LNCAP (cell line): Measurements from ENCODE around the gene SIN3A.

Experiments
- CTCF ChIP-seq: fragments of 450-650 bp; IDR thresholded peaks from 2 replicates; pipeline ENCODE4 v1.5.1; 2017; ENCODE audit warnings: mild to moderate bottlenecking

SIN3A gene

GRCh38 chr15:75451674-75452363, at the start of gene SIN3A:
SIN3A (minus strand) TSS chr15:75451690; CDS start chr15:75430375, 21,315 bp downstream.
- no peak for TF ChIP-seq CTCF

GRCh38 chr15:75493732-75494131, 42.2 kb upstream of the SIN3A start:
- TF ChIP-seq CTCF = no peak

GRCh38 chr15:75483961-75484360, 32.5 kb upstream of the SIN3A start:
- TF ChIP-seq CTCF = no peak

GRCh38 chr15:75483106-75483505, 31.6 kb upstream of the SIN3A start:
- TF ChIP-seq CTCF = no peak

- no peak for TF ChIP-seq CTCF
Observed at GRCh38 chr15:75479670-75480069, 28.2 kb upstream of the SIN3A start.

GRCh38 chr15:75468913-75469598, 17.6 kb upstream of the SIN3A start:
- TF ChIP-seq CTCF = no peak

GRCh38 chr15:75460646-75461045, 9.2 kb upstream of the SIN3A start:
- no peak for TF ChIP-seq CTCF
